Ascending aorta (tissue), 2 donors: ENCODE results near the gene TLE7. TPM values are rescaled to one million over a fixed set of nuclear protein-coding genes. Genes with fewer than 3 reads are reported as not detected.

Source experiments
- DNase-seq, 2 donors: peaks; one replicate each; pipeline ENCODE4 v3.0.0-alpha.2; 2019; ENCODE audit warnings: low spot score in 2 of 2
- H3K27ac ChIP-seq, 2 donors: fragments of 200-600 bp; sonication (generic); one replicate each; pipeline ENCODE4 v1.5.1; 2016 to 2017; ENCODE audit warnings: mild to moderate bottlenecking in 1 of 2
- H3K27me3 ChIP-seq: fragments of 200-600 bp; sonication (generic); one replicate; pipeline ENCODE4 v1.5.1; 2017
- H3K36me3 ChIP-seq, 2 donors: fragments of 200-600 bp; sonication (generic); one replicate each; pipeline ENCODE4 v1.5.1; 2016
- H3K4me1 ChIP-seq, 2 donors: fragments of 200-600 bp; sonication (generic); one replicate each; pipeline ENCODE4 v1.5.1; 2016 to 2017; ENCODE audit warnings: mild to moderate bottlenecking in 1 of 2
- H3K4me3 ChIP-seq, 2 donors: fragments of 200-600 bp; sonication (generic); one replicate each; pipeline ENCODE4 v1.5.1; 2016 to 2017; ENCODE audit warnings: mild to moderate bottlenecking in 1 of 2
- H3K9me3 ChIP-seq, 2 donors: fragments of 200-600 bp; sonication (generic); one replicate each; pipeline ENCODE4 v1.5.1; 2016
- CTCF ChIP-seq, 3 experiments: fragments of 200-600 bp in 2 of 3; fragments of 450-650 bp in 1 of 3; sonication (generic) in 2 of 3; IDR thresholded peaks; one replicate each; pipeline ENCODE4 v1.5.1; 2016 to 2019; ENCODE audit warnings: antibody characterized with exemption in 3 of 3, mild to moderate bottlenecking in 1 of 3, moderate library complexity in 1 of 3
- intact Hi-C: fragments of 100-400 bp; cut with DNase I; formaldehyde crosslinking; loops from one replicate; pipeline ENCODE4 v1.15.1; 2023
- total RNA-seq: library from RNA; depleted of rRNA; stranded (reverse); fragments of >200 nt; gene quantifications from one replicate; pipeline ENCODE4 v1.1.0, GENCODE V29; 2016

The TLE7 gene
- total RNA-seq, 1 donor from 2014 or later: not detected

- H3K27me3 ChIP-seq: no peaks in the 10 kb centered on the region
- H3K27ac ChIP-seq: no peak overlapping the region
- H3K9me3 ChIP-seq: no peaks in the 10 kb centered on the region
- no peaks in the 10 kb centered on the region for H3K4me1 ChIP-seq
- TF ChIP-seq CTCF (IDR thresholded peaks at IDR 0.05): no peak
- intact Hi-C loops: no loop called here
- no peaks in the 10 kb centered on the region for H3K36me3 ChIP-seq
- no peak overlapping the region for H3K4me3 ChIP-seq
- DNase-seq: no peak
Observed at GRCh38 chr16:71389330-71389729, 52.5 kb downstream of the TLE7 start.

GRCh38 chr16:71387045-71387871 is 54.6 kb downstream of the TLE7 start:
- Histone ChIP-seq H3K4me1 (no peaks in the 10 kb centered on the region), H3K36me3 (no peaks in the 10 kb centered on the region), H3K27me3 (no peaks in the 10 kb centered on the region), H3K9me3 (no peaks in the 10 kb centered on the region), H3K27ac (no peak overlapping the region), H3K4me3 (no peak overlapping the region)
- intact Hi-C loops: no loop called here
- DNase-seq: no peak
- TF ChIP-seq CTCF (IDR thresholded peaks at IDR 0.05): no peak

GRCh38 chr16:71384073-71384724 is 57.7 kb downstream of the TLE7 start:
- no peak for TF ChIP-seq CTCF (IDR thresholded peaks at IDR 0.05)
- Histone ChIP-seq H3K27me3 (no peaks in the 10 kb centered on the region), H3K9me3 (no peaks in the 10 kb centered on the region), H3K36me3 (no peaks in the 10 kb centered on the region), H3K4me1 (no peaks in the 10 kb centered on the region), H3K27ac (no peak overlapping the region), H3K4me3 (no peak overlapping the region)
- DNase-seq: no peak
- intact Hi-C loops: no loop called here

GRCh38 chr16:71383054-71383773 is 58.6 kb downstream of the TLE7 start:
- no peaks in the 10 kb centered on the region for H3K9me3 ChIP-seq
- DNase-seq: no peak
- H3K4me1 ChIP-seq: no peaks in the 10 kb centered on the region
- H3K27ac ChIP-seq: no peak overlapping the region
- H3K36me3 ChIP-seq: no peaks in the 10 kb centered on the region
- no peaks in the 10 kb centered on the region for H3K27me3 ChIP-seq
- H3K4me3 ChIP-seq: no peak overlapping the region
- intact Hi-C loops: no loop called here
- TF ChIP-seq CTCF (IDR thresholded peaks at IDR 0.05): no peak

- Histone ChIP-seq H3K4me1 (no peaks in the 10 kb centered on the region), H3K9me3 (no peaks in the 10 kb centered on the region), H3K27me3 (no peaks in the 10 kb centered on the region), H3K4me3 (no peak overlapping the region), H3K36me3 (no peaks in the 10 kb centered on the region), H3K27ac (no peak overlapping the region)
- intact Hi-C loops: no loop called here
- TF ChIP-seq CTCF (IDR thresholded peaks at IDR 0.05): no peak
- no peak for DNase-seq
Observed at GRCh38 chr16:71380831-71381230, 61.0 kb downstream of the TLE7 start.

Other genes with a start within 250 kb of the TLE7 start
- 1.2 TPM for gene HYDIN, start 211.3 kb downstream of the TLE7 start, total RNA-seq
- 23.1 TPM for gene CMTR2, start 152.7 kb downstream of the TLE7 start, total RNA-seq
- 0.64 TPM for gene CALB2, start 83.3 kb downstream of the TLE7 start, total RNA-seq
- 0.43 TPM for gene ZNF23, start 20.2 kb upstream of the TLE7 start, total RNA-seq
- not detected for gene ZNF19, start 47.3 kb upstream of the TLE7 start, total RNA-seq
- gene CHST4, start 84.4 kb upstream of the TLE7 start, total RNA-seq: not detected
- gene TAT, start 135.0 kb upstream of the TLE7 start, total RNA-seq: 6.7 TPM
- gene MARVELD3, start 184.1 kb upstream of the TLE7 start, total RNA-seq: not detected